Astrocyte (in vitro differentiated cells and primary cell): ENCODE results near the gene WDCP.

Experiments
- EZH2 ChIP-seq: IDR thresholded peaks from 2 replicates; pipeline ENCODE4 v1.6.1; 2012; ENCODE audit warnings: mild to moderate bottlenecking, low read length, inconsistent platforms; ENCODE audit not compliant: insufficient read depth
- TF ChIP-seq, protein P1 (sequence below): IDR thresholded peaks from 2 replicates; pipeline ENCODE4 v1.5.1; 2011; ENCODE audit warnings: low read depth, mild to moderate bottlenecking, inconsistent platforms, low read length, moderate library complexity; ENCODE audit not compliant: insufficient read depth

DNA sequence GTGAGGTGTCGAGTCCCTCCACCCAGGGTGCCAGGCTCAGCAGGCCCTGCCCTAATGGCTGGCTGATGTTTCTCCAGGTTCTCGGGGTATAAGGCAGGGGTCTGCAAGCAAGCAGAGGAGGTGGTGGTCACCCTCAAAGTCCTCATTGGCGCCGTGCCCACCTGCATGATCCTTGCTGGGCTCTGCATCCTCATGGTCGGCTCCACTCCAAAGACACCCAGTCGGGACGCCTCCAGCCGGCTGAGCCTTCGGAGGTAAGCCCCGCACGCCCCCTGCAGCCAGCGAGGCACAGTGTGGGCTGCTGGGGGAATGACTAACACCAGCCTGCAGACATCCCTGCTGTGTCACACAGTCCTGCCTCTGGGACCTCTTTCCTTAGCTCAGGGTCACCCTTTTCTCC, 23.2 kb downstream of the WDCP start:
- TF ChIP-seq, protein P1, sequence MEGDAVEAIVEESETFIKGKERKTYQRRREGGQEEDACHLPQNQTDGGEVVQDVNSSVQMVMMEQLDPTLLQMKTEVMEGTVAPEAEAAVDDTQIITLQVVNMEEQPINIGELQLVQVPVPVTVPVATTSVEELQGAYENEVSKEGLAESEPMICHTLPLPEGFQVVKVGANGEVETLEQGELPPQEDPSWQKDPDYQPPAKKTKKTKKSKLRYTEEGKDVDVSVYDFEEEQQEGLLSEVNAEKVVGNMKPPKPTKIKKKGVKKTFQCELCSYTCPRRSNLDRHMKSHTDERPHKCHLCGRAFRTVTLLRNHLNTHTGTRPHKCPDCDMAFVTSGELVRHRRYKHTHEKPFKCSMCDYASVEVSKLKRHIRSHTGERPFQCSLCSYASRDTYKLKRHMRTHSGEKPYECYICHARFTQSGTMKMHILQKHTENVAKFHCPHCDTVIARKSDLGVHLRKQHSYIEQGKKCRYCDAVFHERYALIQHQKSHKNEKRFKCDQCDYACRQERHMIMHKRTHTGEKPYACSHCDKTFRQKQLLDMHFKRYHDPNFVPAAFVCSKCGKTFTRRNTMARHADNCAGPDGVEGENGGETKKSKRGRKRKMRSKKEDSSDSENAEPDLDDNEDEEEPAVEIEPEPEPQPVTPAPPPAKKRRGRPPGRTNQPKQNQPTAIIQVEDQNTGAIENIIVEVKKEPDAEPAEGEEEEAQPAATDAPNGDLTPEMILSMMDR, result no peak
- TF ChIP-seq EZH2, result no peak
